ENCODE results near the gene SPRN. TPM values are rescaled to one million over a fixed set of nuclear protein-coding genes. Genes with fewer than 3 reads are reported as not detected.
"Not testable (repeated sequence)": the region's sequence is repeated elsewhere in the genome, so short reads cannot be mapped to it uniquely, and the experiment has no call there.

The SPRN gene, protein sequence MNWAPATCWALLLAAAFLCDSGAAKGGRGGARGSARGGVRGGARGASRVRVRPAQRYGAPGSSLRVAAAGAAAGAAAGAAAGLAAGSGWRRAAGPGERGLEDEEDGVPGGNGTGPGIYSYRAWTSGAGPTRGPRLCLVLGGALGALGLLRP
- 6.1 TPM for total RNA-seq

DNA sequence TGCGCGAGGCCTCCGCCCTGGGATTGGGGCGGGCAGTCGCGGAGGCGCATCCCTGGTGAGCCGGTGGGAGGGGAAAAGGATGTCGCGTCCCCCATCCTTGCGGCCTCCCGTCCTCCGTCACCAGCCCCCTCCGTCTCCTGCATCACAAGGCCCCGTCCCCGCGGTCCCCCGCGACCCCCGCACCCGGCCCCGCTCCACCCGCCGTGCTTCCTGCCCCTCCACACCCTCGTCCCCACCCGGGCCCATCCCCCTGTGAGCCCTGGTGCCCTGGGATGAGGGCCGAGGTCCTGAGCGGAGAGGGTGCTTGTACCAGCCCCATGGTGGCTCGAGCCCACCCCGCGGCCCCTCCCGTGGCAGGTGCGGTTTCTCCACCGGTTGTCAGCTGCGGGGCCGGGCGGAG, at the start of gene SPRN:
TSS of gene SPRN (minus strand) at position 25 of the 400 bp plus-strand sequence. CDS start 944 bp downstream, outside the sequence.
- DNase-seq (ENCODE audit: low spot score in 2 of 2); FAIRE-seq: not testable (repeated sequence)

DNA sequence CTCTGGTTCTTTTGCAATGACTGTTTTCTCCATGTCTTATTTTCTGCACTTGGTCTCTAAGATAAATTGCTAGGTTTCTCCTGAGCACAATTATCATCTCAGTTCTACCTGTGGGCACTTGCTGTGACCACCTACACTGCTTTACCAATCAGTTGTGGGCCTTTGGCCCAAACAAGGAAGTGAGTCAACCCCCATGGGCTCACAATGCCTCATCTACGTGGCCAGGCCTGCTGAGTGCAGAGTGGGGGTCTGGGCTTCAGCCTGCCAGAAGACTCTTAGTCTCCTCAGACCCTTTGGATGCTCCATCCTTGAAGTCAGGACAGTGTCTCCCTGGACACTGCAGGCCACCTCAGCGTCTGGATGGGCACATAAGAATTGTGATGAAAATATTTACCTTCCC, 49.6 kb upstream of the SPRN start:
- no peak for FAIRE-seq
- peak in 1 of 2 donors; percentile 3 for DNase-seq (ENCODE audit: low spot score in 2 of 2)

DNA sequence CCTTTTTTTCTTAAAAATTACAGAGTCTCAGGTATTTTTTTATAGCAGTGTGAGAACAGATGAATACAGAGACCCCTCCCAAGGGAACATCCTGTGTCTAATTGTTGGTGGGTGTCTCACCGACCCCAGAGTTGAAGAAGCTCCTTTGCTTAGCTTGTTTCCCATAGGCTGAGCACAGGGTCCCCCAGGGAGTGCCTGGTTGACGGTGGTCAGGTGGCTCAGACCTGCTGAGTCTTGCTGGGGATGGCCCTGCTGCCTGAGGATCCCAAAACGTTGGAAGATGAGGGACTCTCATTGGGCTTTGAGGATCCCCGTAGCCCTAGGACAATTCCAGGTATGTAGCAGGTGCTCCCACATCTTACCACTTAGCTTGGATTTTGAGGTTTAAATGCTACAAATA, 48.8 kb upstream of the SPRN start:
- DNase-seq (ENCODE audit: low spot score in 2 of 2) (no peak), FAIRE-seq (no peak)

DNA sequence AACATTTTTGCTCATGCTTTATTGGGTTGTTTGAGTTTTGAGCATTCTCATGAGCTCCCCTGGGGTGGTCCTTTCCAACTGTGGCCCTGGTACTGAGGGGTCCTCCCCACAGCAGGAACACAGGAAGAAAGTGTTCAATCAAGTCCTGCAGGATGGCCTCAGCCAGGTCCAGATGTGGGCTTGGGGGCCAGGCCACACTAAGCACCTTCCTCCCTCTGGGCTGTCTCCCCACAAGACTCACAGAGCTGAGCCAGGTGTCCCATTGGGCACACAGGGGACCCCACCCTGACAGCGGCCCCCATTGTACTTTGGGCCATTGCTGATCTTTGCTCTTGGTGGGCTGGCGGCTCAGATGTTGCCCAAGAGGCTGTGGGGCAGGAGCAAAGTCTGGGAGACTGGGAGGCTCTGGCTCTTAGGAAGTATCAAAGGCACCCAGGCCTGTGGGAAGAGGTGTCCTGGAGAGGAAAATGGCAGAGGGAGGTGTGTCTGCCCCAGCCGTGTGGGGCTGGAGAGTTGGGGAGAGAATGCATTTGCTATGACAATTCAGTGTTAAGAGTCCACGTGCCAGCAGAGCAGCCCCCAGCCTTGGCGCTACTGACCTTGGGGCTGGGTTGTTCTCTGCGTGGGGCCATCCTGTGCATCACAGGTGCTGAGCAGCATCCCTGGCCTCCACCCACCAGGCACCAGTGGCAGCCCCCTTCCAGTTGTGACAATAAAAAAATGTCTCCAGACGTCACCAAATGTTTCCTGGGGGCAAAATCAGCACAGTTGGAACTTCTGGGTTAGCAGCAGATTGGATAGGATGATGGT, 47.1 kb upstream of the SPRN start:
- no peak for DNase-seq (ENCODE audit: low spot score in 2 of 2)
- FAIRE-seq: no peak

DNA sequence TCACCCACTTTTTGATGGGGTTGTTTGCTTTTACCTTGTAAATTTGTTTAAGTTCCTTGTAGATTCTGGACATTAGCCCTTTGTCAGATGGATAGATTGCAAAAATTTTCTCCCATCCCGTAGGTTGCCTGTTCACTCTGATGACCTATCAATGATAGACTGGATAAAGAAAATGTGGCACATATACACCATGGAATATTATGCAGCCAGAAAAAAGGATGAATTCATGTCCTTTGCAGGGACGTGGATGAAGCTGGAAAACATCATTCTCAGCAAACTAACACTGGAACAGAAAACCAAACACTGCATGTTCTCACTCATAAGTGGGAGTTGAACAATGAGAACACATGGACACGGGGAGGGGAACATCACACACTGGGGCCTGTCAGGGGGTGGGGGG, 44.8 kb upstream of the SPRN start:
- not testable (repeated sequence) for FAIRE-seq; DNase-seq (ENCODE audit: low spot score in 2 of 2)

DNA sequence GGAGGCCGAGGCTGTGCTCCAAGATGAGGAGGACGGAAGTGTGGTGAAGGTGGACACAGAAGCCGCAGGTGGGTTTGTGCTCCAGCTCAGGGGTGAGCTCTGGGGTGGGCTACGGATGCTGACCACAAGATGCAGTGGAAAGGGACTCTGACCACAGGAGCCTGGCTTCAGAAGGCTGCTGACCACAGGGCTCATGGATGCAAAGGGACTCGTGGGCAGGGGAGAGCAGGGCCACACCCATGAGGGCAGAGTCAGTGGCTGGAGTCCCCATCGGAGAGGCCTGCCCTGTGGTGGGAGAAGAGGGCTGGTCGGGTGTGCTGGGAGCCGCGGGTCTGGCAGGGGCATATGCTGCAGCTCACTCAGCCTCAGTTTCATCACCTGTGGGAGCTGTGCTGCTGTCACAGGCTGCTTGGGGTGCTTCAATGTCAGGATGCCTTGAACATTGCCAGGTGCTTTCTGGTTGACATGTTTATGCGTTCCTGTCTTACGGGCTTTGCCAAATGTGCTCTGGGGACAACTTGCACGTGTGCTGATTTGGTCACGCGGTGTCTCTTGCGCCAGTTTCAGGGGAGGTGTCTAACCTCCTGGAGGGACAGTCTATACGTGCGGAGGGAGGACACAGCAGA, 43.0 kb upstream of the SPRN start:
- no peak for FAIRE-seq
- DNase-seq (ENCODE audit: low spot score in 2 of 2): no peak

DNA sequence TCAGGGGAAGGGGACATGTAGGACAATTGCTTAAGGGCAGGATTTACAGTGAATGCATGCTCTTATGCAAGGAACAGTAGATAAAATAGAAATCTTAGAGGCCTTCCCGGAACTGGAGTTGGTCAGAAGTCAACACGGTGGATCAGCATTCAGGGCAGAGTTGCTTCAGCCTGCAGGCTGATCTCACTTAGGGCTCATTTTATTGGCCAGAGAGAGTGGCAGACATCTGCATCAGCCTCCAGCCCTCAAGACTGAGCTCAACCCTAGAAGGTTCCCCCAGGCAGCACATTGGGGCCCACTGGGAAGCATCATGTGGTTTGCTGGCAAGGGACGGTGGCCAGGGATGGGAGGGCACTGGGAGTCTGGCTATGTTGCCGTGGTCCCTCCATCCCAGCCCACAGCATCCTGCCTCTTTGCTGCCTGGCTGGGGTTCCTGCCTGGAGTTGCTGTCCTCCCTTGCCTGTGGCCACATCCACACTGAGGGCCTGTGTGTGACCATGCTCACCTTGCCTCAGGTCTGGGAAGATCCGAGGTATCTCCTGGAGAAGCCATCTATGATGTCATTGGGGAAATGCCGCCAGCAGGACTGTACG, 42.4 kb upstream of the SPRN start:
- no peak for DNase-seq (ENCODE audit: low spot score in 2 of 2)
- no peak for FAIRE-seq

DNA sequence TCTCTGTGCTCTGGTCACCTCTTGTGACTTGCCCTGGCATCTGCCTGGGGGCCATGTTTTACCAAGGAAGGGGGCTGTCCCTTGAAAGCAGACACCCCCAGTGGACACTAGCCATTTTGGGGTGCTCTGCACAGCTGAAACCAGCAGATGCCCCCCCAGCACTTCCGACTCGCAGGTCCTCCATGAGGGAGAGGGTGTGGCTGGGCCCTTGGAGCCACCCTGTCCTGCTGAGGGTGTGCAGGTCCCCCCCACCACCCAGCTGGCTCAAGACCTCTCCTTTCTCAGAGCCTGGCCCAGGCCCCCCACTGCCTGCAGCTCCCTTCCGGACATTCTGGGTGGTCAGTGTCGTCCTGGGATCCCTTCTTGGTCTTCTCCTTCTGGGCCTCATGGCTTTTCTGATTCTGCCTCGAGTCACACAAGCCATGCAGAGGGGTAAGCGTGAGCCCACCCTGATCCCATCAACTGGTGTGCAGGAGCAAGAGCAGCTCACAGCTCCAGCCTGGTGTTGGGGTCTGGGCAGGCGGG, 41.6 kb upstream of the SPRN start:
- DNase-seq (ENCODE audit: low spot score in 2 of 2): no peak
- no peak for FAIRE-seq

DNA sequence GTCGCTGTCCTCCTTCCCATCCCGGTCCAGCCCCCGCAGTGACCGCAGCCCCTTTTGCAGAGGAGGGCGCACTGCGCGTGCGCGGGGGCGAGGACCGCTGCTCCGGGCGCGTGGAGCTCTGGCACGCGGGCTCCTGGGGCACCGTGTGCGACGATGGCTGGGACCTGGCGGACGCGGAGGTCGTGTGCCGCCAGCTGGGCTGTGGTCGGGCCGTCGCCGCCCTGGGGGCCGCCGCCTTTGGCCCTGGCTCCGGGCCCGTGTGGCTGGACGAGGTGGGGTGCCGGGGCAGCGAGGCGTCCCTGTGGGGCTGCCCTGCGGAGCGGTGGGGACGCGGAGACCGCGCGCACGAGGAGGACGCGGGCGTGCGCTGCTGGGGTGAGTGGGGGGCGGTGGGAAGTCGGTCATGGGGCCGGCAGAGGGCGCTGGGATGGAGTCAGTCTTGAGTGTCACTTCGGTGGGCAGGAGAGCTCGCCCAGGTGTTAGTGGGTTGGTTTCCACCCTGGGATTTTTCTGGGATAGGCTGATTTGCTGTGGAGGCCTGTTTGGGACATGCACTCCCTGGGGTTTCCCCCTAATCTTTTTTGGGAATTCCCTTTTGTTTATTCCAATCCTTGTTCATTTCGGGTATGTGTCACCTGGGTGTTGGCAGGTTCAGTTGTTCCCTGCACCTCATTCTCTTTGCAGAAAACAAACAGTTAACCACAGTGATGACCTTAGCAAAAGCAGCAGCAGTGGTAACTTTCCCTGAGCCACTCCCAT, 40.9 kb upstream of the SPRN start:
- DNase-seq (ENCODE audit: low spot score in 2 of 2): peak in 1 of 2 donors; percentile 7
- no peak for FAIRE-seq

DNA sequence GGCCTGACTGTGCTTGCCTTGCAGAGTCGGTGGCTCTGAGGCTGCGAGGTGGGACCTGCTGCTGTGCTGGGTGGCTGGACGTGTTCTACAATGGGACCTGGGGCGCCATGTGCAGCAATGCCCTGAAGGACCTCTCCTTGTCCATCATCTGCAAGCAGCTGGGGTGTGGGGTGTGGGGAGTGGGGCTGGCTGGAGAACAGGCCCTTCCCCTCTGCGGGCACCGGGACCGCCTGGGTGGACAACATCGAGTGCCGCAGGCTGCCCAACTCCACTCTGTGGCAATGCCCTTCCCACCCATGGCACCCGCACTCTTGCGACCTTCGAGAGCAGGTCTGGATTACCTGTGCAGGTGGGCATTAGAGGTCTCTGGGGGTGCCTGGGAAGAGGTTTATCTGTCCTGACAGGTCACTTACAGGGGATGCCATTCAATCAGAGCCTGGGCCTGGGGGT, 40.2 kb upstream of the SPRN start:
- FAIRE-seq: no peak

DNA sequence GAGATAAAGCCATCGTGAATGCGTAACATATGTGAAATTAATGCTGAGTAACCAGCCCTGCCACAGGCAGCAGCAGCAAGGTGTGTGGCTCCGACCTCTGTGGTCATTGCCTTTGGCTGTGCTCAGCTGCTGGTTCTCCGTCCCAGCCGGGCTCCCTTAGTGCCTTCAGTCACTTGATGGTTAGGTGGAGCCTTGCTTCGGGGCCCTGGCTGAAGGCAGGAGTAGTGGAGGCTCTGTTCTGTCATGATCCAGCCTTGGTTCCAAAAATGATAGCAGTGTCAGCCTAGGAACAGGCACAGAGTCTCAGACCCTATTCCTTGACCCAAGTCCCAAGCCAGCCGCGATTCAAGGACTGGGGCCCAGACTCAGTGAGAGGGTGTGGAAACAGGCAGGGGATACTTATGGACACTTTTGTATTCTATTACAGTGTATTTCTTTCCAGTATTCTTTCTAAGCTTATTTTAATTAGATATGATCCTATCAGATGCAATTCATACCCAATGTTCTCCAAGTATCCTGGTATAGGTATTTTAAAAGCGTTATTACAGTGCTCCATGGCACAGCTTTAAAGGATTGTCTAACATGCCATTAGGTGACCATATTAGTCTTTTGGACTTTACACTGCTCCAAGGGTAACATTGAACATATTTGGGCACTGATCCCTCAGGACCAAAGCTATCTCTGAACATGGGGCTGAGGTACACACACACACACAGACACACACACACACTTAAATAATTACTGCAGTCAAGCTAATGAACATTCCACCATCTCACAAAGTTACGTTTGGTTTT, 38.3 kb upstream of the SPRN start:
- FAIRE-seq (no peak), DNase-seq (ENCODE audit: low spot score in 2 of 2) (no peak)

More for the DNA sequence above, 40.2 kb upstream of the SPRN start:
- no peak for DNase-seq (ENCODE audit: low spot score in 2 of 2)

DNA sequence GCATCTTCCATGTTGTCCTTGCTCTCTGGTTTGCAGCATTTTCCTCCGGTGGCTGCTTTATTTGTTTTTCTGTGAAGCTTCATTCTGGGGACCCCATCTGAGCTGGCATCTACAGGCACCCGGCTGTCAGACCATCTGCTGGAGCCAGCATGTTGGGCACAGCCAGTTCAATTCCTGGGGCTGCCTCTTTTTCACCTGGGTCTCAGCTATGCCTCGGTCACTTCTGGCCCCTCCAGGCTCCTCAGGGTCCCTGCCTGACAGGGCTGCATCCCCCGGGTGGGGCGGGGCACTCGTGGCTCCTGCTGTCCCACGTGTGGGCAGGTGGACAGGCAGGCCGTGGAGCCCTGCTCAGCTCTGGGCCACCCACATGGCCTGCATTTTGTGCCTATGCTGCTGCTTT, 37.4 kb upstream of the SPRN start:
- FAIRE-seq (no peak), DNase-seq (ENCODE audit: low spot score in 2 of 2) (no peak)

DNA sequence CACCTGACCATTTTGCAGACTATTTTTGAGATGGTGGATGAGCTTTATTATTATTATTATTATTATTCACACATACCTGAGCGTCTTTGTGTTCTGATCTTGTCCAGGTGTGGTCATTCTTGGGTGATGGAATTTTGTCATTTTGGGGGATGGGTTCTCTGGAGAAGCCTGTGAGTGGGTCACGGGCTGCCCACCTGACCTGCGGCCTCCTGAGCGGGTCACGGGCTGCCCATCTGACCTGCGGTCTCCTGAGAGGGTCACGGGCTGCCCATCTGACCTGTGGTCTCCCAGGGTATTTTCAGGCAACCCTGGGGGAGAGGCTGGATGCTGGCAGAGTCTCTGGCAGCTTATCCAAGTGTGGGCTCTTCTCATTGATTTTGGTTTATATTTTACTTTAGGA, 36.6 kb upstream of the SPRN start:
- FAIRE-seq: no peak

DNA sequence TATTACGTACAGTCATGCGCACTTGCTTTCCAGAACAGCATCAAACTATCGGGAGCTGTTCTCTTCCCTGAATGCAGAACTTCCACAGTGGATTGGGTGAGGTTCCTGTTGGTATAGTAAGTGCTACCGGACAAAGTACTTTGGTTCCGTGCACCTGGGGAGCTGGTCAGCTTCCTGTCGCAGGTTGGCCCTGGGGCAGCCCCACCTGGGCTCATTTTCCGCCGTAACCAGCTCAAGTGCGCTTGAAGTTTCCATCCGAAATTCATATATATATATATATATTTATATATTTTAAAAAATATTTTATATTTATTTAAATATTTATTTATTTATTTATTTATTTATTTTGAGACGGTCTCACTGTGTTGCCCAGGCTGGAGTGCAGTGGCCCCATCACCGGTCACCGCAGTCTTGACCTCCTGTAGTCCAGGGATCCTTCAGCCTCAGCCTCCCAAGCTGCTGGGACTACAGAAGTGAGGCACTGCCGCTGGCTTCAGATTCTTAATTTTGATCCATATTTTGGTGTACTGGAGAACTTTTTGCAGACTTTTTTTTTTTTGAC, 35.9 kb upstream of the SPRN start:
- DNase-seq (ENCODE audit: low spot score in 2 of 2): no peak
- no peak for FAIRE-seq

More for the DNA sequence above, 36.6 kb upstream of the SPRN start:
- DNase-seq (ENCODE audit: low spot score in 2 of 2): no peak

DNA sequence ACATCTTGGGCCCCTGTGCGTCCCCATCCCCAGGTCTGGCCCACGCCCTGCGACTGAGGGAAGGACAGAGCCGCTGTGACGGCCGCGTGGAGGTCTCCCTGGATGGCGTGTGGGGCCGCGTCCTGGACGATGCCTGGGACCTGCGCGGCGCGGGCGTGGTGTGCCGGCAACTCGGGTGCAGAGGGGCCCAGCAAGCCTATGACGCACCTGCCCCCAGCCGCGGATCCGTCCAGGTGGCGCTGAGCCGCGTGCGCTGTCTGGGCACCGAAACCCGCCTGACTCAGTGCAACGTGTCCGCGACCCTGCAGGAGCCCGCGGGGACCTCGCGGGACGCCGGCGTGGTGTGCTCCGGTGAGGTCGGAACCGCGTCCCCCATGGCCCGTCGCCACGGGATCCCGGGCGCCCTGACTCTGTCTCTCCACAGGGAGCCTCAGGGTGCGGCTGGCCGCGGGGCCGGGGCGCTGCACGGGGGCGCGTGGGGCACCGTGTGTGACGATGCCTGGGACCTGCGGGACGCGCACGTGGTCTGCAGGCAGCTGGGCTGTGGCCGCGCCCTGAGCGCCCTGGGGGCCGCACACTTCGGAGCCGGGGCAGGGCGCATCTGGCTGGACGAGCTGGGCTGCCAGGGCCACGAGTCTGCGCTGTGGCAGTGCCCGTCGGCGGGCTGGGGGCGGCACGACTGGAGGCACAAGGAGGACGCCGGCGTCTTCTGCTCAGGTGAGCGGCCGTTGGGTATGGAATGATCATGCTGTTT, 35.2 kb upstream of the SPRN start:
- no peak for FAIRE-seq
- DNase-seq (ENCODE audit: low spot score in 2 of 2): no peak

DNA sequence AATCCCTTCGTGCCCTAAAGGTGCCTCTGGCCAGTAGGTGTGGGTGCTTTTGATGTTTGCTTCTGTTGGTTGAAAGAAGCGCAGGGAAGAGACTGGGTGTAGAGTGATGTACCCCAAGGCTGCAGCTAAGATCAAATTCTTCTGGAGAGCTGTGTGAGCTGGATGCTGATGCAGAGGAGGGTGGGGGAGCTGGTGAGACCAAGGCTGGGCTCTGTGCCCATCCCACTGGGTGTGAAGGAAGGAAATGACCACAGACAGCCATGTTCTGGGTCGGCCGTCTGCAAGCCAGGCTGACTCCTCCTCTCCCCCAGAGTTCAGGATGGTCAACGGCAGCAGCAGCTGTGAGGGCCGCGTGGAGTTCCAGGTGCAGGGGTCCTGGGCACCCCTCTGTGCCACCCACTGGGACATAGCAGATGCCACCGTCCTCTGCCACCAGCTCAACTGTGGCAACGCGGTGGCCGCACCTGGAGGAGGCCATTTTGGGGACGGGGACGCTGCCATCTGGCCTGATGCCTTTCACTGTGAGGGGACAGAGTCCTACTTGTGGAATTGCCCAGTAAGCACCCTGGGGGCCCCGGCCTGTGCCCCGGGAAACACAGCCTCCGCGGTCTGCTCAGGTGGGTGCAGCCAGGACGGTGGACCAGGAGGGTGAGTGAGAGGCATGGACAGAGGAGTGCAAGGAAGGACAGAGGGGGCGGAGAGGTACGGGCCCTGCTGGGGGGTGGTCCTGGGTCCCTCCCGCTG, 34.5 kb upstream of the SPRN start:
- no peak for FAIRE-seq
- DNase-seq (ENCODE audit: low spot score in 2 of 2): no peak

DNA sequence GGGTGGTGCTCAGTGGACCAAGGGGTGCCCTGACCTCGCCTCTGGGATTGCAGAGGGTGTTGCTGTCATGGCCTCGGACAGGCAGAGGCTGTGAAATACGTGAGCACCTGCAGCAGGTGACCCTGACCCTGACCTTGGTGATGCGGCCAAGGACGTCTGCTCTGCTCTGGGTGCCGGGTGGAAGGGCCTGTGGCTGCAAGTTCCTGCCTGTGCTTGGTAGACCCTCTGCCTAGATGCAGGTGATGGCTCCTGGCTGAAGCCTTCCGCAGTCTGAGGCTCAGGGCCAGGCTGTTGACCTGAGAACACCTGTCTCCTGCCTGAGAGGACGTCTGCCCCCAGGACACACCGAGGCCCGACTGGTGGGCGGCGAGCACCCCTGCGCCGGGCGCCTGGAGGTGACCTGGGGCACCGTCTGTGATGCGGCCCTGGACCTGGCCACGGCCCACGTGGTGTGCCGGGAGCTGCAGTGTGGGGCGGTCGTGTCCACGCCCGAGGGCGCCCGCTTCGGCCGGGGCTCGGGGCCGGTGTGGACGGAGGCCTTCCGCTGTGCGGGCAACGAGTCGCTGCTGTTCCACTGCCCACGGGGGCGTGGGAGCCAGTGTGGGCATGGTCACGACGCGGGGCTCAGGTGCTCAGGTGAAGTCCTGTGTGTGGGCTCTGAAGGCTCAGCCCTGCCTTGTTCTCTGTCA, 33.7 kb upstream of the SPRN start:
- no peak for FAIRE-seq
- DNase-seq (ENCODE audit: low spot score in 2 of 2): no peak
